HG02678 (cell line): ENCODE data around the gene PDE4D.

ENCODE experiments used
- ATAC-seq: cut with Tn5 transposase; IDR thresholded peaks from one replicate; pipeline ENCODE4 v1.9.1; 2021; ENCODE audit warnings: mild to moderate bottlenecking, moderate library complexity; ENCODE audit not compliant: unreplicated experiment

PDE4D gene

GRCh38 chr5:59893429-59894227 lies at the start of gene PDE4D:
Gene PDE4D (minus strand): TSS chr5:59893726.
- ATAC-seq, result no peak

GRCh38 chr5:59937633-59938032 lies 44.1 kb upstream of the PDE4D start:
- ATAC-seq, result no peak

- no peak for ATAC-seq
These were observed 29.9 kb upstream of the PDE4D start for GRCh38 chr5:59923465-59923864.

- ATAC-seq, result no peak
These were observed 28.7 kb upstream of the PDE4D start for GRCh38 chr5:59922220-59922619.

- ATAC-seq, result no peak
These were observed 28.3 kb upstream of the PDE4D start for GRCh38 chr5:59921816-59922215.

- ATAC-seq, result no peak
These were observed 26.0 kb upstream of the PDE4D start for GRCh38 chr5:59919484-59919883.

- ATAC-seq, result no peak
These were observed 23.6 kb upstream of the PDE4D start for GRCh38 chr5:59917121-59917520.

- no peak for ATAC-seq
These were observed 11.7 kb upstream of the PDE4D start for GRCh38 chr5:59905188-59905587.

- ATAC-seq, result no peak
These were observed 3.5 kb upstream of the PDE4D start for GRCh38 chr5:59897075-59897474.

- no peak for ATAC-seq
These were observed 1.4 kb downstream of the PDE4D start for GRCh38 chr5:59891962-59892643.

GRCh38 chr5:59887274-59887673 lies 6.3 kb downstream of the PDE4D start:
- ATAC-seq, result no peak

- ATAC-seq, result no peak
These were observed 18.9 kb downstream of the PDE4D start for GRCh38 chr5:59874675-59875074.

- ATAC-seq, result no peak
These were observed 20.4 kb downstream of the PDE4D start for GRCh38 chr5:59873113-59873512.

- no peak for ATAC-seq
These were observed 26.9 kb downstream of the PDE4D start for GRCh38 chr5:59866661-59867060.

GRCh38 chr5:59864718-59865117 lies 28.8 kb downstream of the PDE4D start:
- no peak for ATAC-seq

- ATAC-seq, result no peak
These were observed 29.7 kb downstream of the PDE4D start for GRCh38 chr5:59863777-59864176.

GRCh38 chr5:59856358-59856757 lies 37.2 kb downstream of the PDE4D start:
- ATAC-seq, result no peak

GRCh38 chr5:59850766-59851165 lies 42.8 kb downstream of the PDE4D start:
- no peak for ATAC-seq

GRCh38 chr5:59847586-59847985 lies 45.9 kb downstream of the PDE4D start:
- no peak for ATAC-seq

- ATAC-seq, result no peak
These were observed 47.8 kb downstream of the PDE4D start for GRCh38 chr5:59845730-59846129.

GRCh38 chr5:59843511-59844213 lies 49.9 kb downstream of the PDE4D start:
- no peak for ATAC-seq

GRCh38 chr5:59842999-59843398 lies 50.5 kb downstream of the PDE4D start:
- no peak for ATAC-seq
